ENCODE results near the gene ABHD17C.
"Not testable (repeated sequence)": the region's sequence is repeated elsewhere in the genome, so short reads cannot be mapped to it uniquely, and the experiment has no call there.

GRCh38 chr15:80763235-80763634, 68.1 kb downstream of the ABHD17C start:
- not testable (repeated sequence) for TF ChIP-seq CTCF (IDR thresholded peaks at IDR 0.05; ENCODE audit: poor library complexity); EZH2 (IDR thresholded peaks at IDR 0.05; ENCODE audit: borderline replicate concordance); EZH2phosphoT487 (IDR thresholded peaks at IDR 0.05; ENCODE audit: low read depth, severe bottlenecking, unreplicated experiment)
